A673 (cell line): ENCODE data around the gene LNX1.

Experiments
- EZH2 ChIP-seq: fragments of 200-600 bp; sonication (generic); IDR thresholded peaks from 2 replicates; pipeline ENCODE4 v1.6.1; 2017; ENCODE audit warnings: borderline replicate concordance, low read depth, mild to moderate bottlenecking, mixed read lengths, antibody characterized with exemption, low read length; ENCODE audit not compliant: poor library complexity, severe bottlenecking
- TF ChIP-seq, protein P1 (sequence below): fragments of 300-800, 200-600 bp; sonication (generic); conservative IDR thresholded peaks from 2 replicates; pipeline ENCODE4 v1.5.1; 2017; ENCODE audit warnings: low read depth, mild to moderate bottlenecking, antibody characterized with exemption, low read length, moderate library complexity, mixed read lengths

DNA sequence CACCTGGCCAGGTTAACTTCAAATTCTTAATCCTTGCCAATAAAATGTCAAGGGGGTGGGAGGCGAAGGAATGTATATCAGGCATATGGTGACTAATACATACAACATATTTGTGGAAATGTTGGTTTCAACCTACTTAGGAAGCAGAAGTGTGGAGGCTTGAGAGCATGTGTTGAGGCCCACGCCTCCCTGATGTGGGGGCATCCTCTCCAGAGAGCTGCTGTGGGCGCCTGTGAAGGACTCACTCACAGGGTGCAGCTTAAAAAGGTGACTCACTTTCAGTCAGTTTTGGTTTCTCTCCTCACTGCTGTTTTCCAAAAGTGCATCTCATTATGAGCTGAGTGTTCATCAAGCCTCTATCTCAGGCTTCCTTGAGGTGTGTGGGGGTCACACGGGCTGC lies 27.5 kb downstream of the LNX1 start:
- TF ChIP-seq, protein P1, sequence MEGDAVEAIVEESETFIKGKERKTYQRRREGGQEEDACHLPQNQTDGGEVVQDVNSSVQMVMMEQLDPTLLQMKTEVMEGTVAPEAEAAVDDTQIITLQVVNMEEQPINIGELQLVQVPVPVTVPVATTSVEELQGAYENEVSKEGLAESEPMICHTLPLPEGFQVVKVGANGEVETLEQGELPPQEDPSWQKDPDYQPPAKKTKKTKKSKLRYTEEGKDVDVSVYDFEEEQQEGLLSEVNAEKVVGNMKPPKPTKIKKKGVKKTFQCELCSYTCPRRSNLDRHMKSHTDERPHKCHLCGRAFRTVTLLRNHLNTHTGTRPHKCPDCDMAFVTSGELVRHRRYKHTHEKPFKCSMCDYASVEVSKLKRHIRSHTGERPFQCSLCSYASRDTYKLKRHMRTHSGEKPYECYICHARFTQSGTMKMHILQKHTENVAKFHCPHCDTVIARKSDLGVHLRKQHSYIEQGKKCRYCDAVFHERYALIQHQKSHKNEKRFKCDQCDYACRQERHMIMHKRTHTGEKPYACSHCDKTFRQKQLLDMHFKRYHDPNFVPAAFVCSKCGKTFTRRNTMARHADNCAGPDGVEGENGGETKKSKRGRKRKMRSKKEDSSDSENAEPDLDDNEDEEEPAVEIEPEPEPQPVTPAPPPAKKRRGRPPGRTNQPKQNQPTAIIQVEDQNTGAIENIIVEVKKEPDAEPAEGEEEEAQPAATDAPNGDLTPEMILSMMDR = no peak
- TF ChIP-seq EZH2 = no peak
